HEK293T (cell line): ENCODE measurements around the gene DUS2.

Experiments used
- CTCF ChIA-PET: fragments of 350-600 bp; formaldehyde crosslinking; extraction: SDS; loops from one replicate; lab custom pipeline; 2021; ENCODE audit warnings: antibody characterized with exemption, inconsistent platforms; lab: Yijun Ruan, JAX
- POLR2A ChIA-PET: fragments of 350-600 bp; formaldehyde crosslinking; extraction: SDS; loops from one replicate; lab custom pipeline; 2020; ENCODE audit warnings: antibody characterized with exemption, inconsistent platforms; lab: Yijun Ruan, JAX
- DNase-seq: peaks from one replicate; pipeline ENCODE4 v3.0.0; 2012; ENCODE audit warnings: mixed read lengths; ENCODE audit errors: extremely low spot score
- ARNT ChIP-seq: fragments of 450-650 bp; IDR thresholded peaks from 2 replicates; pipeline ENCODE4 v1.6.1; 2017; ENCODE audit warnings: mild to moderate bottlenecking
- BHLHE40 ChIP-seq: fragments of 450-650 bp; IDR thresholded peaks from 2 replicates; pipeline ENCODE4 v1.6.1; 2016; ENCODE audit warnings: mild to moderate bottlenecking, moderate library complexity, borderline replicate concordance
- CTBP1 ChIP-seq: fragments of 450-650 bp; IDR thresholded peaks from 2 replicates; pipeline ENCODE4 v1.6.1; 2016; ENCODE audit warnings: borderline replicate concordance
- ELF4 ChIP-seq: fragments of 450-650 bp; IDR thresholded peaks from 2 replicates; pipeline ENCODE4 v1.6.1; 2017; ENCODE audit warnings: antibody characterized with exemption
- FOXA1 ChIP-seq: fragments of 450-650 bp; IDR thresholded peaks from 2 replicates; pipeline ENCODE4 v1.6.1; 2016; ENCODE audit warnings: mild to moderate bottlenecking
- FOXK2 ChIP-seq: fragments of 450-650 bp; IDR thresholded peaks from 2 replicates; pipeline ENCODE4 v1.6.1; 2016; ENCODE audit warnings: mild to moderate bottlenecking
- FOXM1 ChIP-seq: fragments of 450-650 bp; IDR thresholded peaks from 2 replicates; pipeline ENCODE4 v1.6.1; 2017; ENCODE audit warnings: mild to moderate bottlenecking, borderline replicate concordance
- HDGF ChIP-seq: fragments of 450-650 bp; IDR thresholded peaks from 2 replicates; pipeline ENCODE4 v1.6.1; 2017; ENCODE audit warnings: antibody characterized with exemption, borderline replicate concordance
- L3MBTL2 ChIP-seq: fragments of 450-650 bp; conservative IDR thresholded peaks from 2 replicates; pipeline ENCODE4 v1.6.1; 2016; ENCODE audit warnings: mild to moderate bottlenecking
- LEF1 ChIP-seq: fragments of 450-650 bp; IDR thresholded peaks from 2 replicates; pipeline ENCODE4 v1.6.1; 2017; ENCODE audit warnings: mild to moderate bottlenecking, borderline replicate concordance
- NFRKB ChIP-seq: fragments of 450-650 bp; IDR thresholded peaks from 2 replicates; pipeline ENCODE4 v1.6.1; 2016; ENCODE audit warnings: mild to moderate bottlenecking, moderate library complexity
- PKNOX1 ChIP-seq: fragments of 450-650 bp; IDR thresholded peaks from 2 replicates; pipeline ENCODE4 v1.6.1; 2016
- SP1 ChIP-seq: fragments of 450-650 bp; IDR thresholded peaks from 2 replicates; pipeline ENCODE4 v1.6.1; 2017
- SUZ12 ChIP-seq: fragments of 450-650 bp; IDR thresholded peaks from 2 replicates; pipeline ENCODE4 v1.6.1; 2016; ENCODE audit warnings: mild to moderate bottlenecking
- TARDBP ChIP-seq: fragments of 450-650 bp; IDR thresholded peaks from 2 replicates; pipeline ENCODE4 v1.6.1; 2016
- ZNF384 ChIP-seq: fragments of 450-650 bp; IDR thresholded peaks from 2 replicates; pipeline ENCODE4 v1.6.1; 2016

The DUS2 gene

GRCh38 chr16:68075980-68076379 lies 52.9 kb downstream of the DUS2 start:
- ChIA-PET CTCF (no interaction called here), POLR2A (interaction anchor here (4.3 kb wide), 1 partner anchor 8 kb away, joined by 27 read pairs; the partner anchor contains the start of gene NFATC3)
- DNase-seq: no peak
- TF ChIP-seq L3MBTL2 (no peak), LEF1 (no peak), FOXM1 (no peak), HDGF (no peak), NFRKB (no peak), ELF4 (no peak), ZNF384 (no peak), FOXA1 (no peak), FOXK2 (no peak), SP1 (no peak), CTBP1 (no peak), BHLHE40 (no peak), PKNOX1 (no peak), ARNT (no peak), SUZ12 (no peak), TARDBP (no peak)

GRCh38 chr16:68076560-68076959 lies 53.5 kb downstream of the DUS2 start:
- ChIA-PET POLR2A (interaction anchor here (4.3 kb wide), 1 partner anchor 7 kb away, joined by 27 read pairs; the partner anchor contains the start of gene NFATC3), CTCF (interaction anchor here (0.7 kb wide), 1 partner anchor 129 kb away, joined by 5 read pairs; no protein-coding TSS in a partner anchor)
- TF ChIP-seq L3MBTL2 (no peak), BHLHE40 (no peak), SUZ12 (no peak), ELF4 (no peak), CTBP1 (no peak), FOXK2 (no peak), ZNF384 (no peak), LEF1 (no peak), SP1 (no peak), FOXM1 (no peak), FOXA1 (no peak), PKNOX1 (no peak), HDGF (no peak), TARDBP (no peak), ARNT (no peak), NFRKB (no peak)
- no peak for DNase-seq

GRCh38 chr16:68077866-68078700 lies 55.0 kb downstream of the DUS2 start:
- CTCF ChIA-PET: no interaction called here
- TF ChIP-seq BHLHE40 (no peak), HDGF (no peak), FOXA1 (no peak), CTBP1 (no peak), PKNOX1 (no peak), TARDBP (no peak), ELF4 (no peak), ZNF384 (no peak), ARNT (no peak), FOXM1 (no peak), L3MBTL2 (no peak), SP1 (no peak), NFRKB (no peak), FOXK2 (no peak), LEF1 (no peak), SUZ12 (no peak)

GRCh38 chr16:68078701-68079375 lies 55.8 kb downstream of the DUS2 start:
- POLR2A ChIA-PET: no interaction called here

More at GRCh38 chr16:68077866-68078700, 55.0 kb downstream of the DUS2 start:
- DNase-seq: no peak
- POLR2A ChIA-PET: no interaction called here

More at GRCh38 chr16:68078701-68079375, 55.8 kb downstream of the DUS2 start:
- CTCF ChIA-PET: no interaction called here
- DNase-seq: no peak
- no peak for TF ChIP-seq NFRKB
- no peak for TF ChIP-seq FOXA1
- no peak for TF ChIP-seq PKNOX1
- no peak for TF ChIP-seq FOXK2
- TF ChIP-seq CTBP1: no peak
- TF ChIP-seq FOXM1: no peak
- no peak for TF ChIP-seq SP1
- no peak for TF ChIP-seq ZNF384
- TF ChIP-seq SUZ12: no peak
- no peak for TF ChIP-seq TARDBP
